Upper lobe of left lung (tissue), 4 donors: ENCODE data around the gene DGCR2.

Experiments
- POLR2AphosphoS5 ChIP-seq, 2 donors: sonication (generic); formaldehyde crosslinking; IDR thresholded peaks; one replicate each; pipeline ENCODE4 v1.5.1; 2017; ENCODE audit warnings: antibody characterized with exemption in 2 of 2
- TF ChIP-seq, protein P1 (sequence below), 6 experiments: fragments of 450-650 bp in 4 of 6; fragments of 200-600 bp in 2 of 6; sonication (generic) in 2 of 6; IDR thresholded peaks; one replicate each; pipeline ENCODE4 v1.5.1; 2016 to 2019; ENCODE audit warnings: antibody characterized with exemption in 6 of 6

DNA sequence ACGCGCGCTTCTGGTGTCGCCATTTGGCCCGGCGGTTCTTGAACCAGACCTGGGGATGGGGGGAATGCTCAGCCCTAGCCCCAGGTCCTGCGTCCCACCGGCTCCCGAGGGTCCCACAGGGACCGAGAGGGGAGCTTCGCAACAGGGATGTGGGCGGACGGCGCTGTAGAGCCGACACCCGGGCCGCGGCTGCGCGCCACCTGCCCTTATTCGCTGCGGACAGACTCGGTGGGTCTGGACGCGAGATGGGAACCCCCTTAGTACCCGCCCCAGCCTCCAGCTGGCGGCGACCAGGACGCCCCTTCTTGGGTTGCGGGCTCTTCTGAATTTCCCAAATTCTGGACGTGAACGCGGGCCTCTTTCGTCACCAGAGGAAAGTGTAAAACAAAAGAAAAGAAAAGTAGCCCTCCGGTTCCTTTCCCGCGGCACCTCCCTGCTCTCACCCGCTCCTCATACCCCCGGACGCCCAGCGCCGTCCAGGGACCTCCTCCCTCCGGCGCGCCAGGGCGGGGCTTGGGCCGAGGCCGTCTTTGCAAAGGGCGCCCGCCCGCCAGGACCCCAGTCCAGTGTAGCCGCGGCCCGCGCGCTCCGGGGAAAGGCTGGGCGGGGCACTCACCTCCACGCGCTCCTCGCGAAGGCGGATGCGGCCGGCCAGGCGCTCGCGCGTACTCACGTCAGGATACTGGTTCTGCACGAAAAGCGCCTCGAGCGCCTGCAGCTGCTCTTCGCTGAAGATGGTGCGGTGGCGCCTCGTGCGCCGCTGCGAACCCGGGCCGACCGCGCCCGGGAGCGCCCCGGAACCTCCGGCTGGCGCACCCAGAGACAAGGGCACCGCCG lies 27.1 kb upstream of the DGCR2 start:
- TF ChIP-seq, protein P1, sequence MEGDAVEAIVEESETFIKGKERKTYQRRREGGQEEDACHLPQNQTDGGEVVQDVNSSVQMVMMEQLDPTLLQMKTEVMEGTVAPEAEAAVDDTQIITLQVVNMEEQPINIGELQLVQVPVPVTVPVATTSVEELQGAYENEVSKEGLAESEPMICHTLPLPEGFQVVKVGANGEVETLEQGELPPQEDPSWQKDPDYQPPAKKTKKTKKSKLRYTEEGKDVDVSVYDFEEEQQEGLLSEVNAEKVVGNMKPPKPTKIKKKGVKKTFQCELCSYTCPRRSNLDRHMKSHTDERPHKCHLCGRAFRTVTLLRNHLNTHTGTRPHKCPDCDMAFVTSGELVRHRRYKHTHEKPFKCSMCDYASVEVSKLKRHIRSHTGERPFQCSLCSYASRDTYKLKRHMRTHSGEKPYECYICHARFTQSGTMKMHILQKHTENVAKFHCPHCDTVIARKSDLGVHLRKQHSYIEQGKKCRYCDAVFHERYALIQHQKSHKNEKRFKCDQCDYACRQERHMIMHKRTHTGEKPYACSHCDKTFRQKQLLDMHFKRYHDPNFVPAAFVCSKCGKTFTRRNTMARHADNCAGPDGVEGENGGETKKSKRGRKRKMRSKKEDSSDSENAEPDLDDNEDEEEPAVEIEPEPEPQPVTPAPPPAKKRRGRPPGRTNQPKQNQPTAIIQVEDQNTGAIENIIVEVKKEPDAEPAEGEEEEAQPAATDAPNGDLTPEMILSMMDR (IDR thresholded peaks at IDR 0.05), result no peak
- TF ChIP-seq POLR2AphosphoS5 (IDR thresholded peaks at IDR 0.05), result no peak
